GM12801 (cell line): ENCODE data around the gene GGACT.

Experiments
- CTCF ChIP-seq: IDR thresholded peaks from one replicate; pipeline ENCODE4 v1.5.1; 2011; ENCODE audit warnings: control low read depth; ENCODE audit not compliant: insufficient read length; ENCODE audit errors: extremely low read depth

GGACT gene

GRCh38 chr13:100630555-100630954, 42.0 kb upstream of the GGACT start:
- TF ChIP-seq CTCF, result no peak

GRCh38 chr13:100627120-100627519, 38.5 kb upstream of the GGACT start:
- TF ChIP-seq CTCF, result no peak

GRCh38 chr13:100625447-100625846, 36.9 kb upstream of the GGACT start:
- TF ChIP-seq CTCF, result no peak

GRCh38 chr13:100620792-100621191, 32.2 kb upstream of the GGACT start:
- TF ChIP-seq CTCF, result no peak

- TF ChIP-seq CTCF, result no peak
Measured at GRCh38 chr13:100619940-100620339, 31.4 kb upstream of the GGACT start.

GRCh38 chr13:100613031-100613430, 24.4 kb upstream of the GGACT start:
- TF ChIP-seq CTCF, result no peak

- TF ChIP-seq CTCF, result no peak
Measured at GRCh38 chr13:100611678-100612492, 23.3 kb upstream of the GGACT start.
